ENCODE data around the gene UFL1. TPM values are rescaled to one million over a fixed set of nuclear protein-coding genes. Genes with fewer than 3 reads are reported as not detected.

The UFL1 gene
- total RNA-seq, 1 experiment from 2014 or later = 12.7 TPM

DNA sequence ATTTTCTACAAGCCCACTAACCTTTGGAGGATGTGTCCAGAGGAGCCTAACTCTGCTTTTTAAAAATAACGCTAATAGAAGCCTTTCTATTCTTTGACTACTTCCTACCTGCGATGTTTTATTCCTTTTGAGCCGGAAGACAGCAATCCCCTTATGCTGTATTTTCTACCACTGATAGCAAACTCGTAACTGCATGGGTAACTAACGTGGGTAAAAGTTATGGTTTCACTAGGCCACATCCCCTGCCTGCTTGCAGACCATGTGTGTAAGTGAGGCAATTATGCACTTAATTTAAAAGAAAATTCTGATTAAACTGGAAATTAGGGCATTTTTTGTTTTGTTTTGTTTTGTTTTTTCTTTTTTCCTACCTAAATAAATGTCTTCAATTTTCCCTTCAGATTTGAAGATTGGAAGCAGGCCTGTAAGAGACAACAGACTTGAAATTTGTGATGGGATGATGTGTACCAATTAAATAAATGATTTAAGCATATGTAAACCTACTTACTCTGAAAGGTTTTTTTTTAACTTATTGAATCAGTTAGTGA lies 931 bp downstream of the UFL1 start:
- H3K9me3 ChIP-seq (ENCODE audit: control insufficient read depth, low read depth, low read length) = no peaks in the 10 kb centered on the region
- no CpG with 5 or more reads among the region's 5 CpGs for WGBS (ENCODE audit: extremely low coverage, insufficient read length, low lambda C conversion rate)
- H2BK15ac ChIP-seq (ENCODE audit: low read depth, low read length) = no peak overlapping the region
- no peaks in the 10 kb centered on the region for H3K9me3 Mint-ChIP-seq
- no peak overlapping the region for H3K14ac ChIP-seq (ENCODE audit: insufficient read depth, low read length)
- peak overlapping the region; percentile 74 for H3K4me2 ChIP-seq (ENCODE audit: insufficient read depth, insufficient read length, low read length)
- H2BK120ac ChIP-seq (ENCODE audit: low read depth, low read length, poor library complexity, severe bottlenecking) = no peak overlapping the region
- no peaks in the 10 kb centered on the region for H3K79me2 ChIP-seq (ENCODE audit: insufficient read depth, low read length)
- no peaks in the 10 kb centered on the region for H4K20me1 ChIP-seq (ENCODE audit: control insufficient read depth, insufficient read depth, insufficient read length)
- no peak overlapping the region for H4K91ac ChIP-seq (ENCODE audit: insufficient read length, low read depth, low read length)
- H3T11ph ChIP-seq (ENCODE audit: low read length) = no peak overlapping the region
- peak overlapping the region; percentile 97 to 100 (median 99) for H3K27ac Mint-ChIP-seq
- H2AFZ ChIP-seq (ENCODE audit: low read length) = no peak overlapping the region
- H3K36me3 Mint-ChIP-seq (ENCODE audit: insufficient read depth in 1 of 3, low read depth in 3 of 3) = peaks cover 0 to 22% (median 12%) of the 10 kb centered on the region in 3 experiments; a peak in 6 of 7 replicates
- no peak overlapping the region for H4K5ac ChIP-seq (ENCODE audit: insufficient read length, low read depth, low read length)
- H3K23me2 ChIP-seq (ENCODE audit: insufficient read length, low read depth, low read length, poor library complexity, severe bottlenecking) = no peaks in the 10 kb centered on the region
- H3K23ac ChIP-seq (ENCODE audit: insufficient read length, low read depth, low read length) = no peak overlapping the region
- no peaks in the 10 kb centered on the region for H3K79me1 ChIP-seq (ENCODE audit: insufficient read depth, low read depth, low read length, poor library complexity, severe bottlenecking)
- no peaks in the 10 kb centered on the region for H3K27me3 ChIP-seq (ENCODE audit: insufficient read depth, low read length)
- no peak overlapping the region for H3K56ac ChIP-seq (ENCODE audit: insufficient read length, low read depth, low read length)
- H3K4me1 ChIP-seq (ENCODE audit: insufficient read depth, low read length) = peaks cover 3% of the 10 kb centered on the region; the same call in 1 of the 2 replicates
- no peak overlapping the region for H3K4ac ChIP-seq (ENCODE audit: low read depth, low read length)
- no peak for DNase-seq
- no peak overlapping the region for H3K27ac ChIP-seq (ENCODE audit: insufficient read length, low read depth, low read length)
- no peak overlapping the region for H2BK12ac ChIP-seq (ENCODE audit: insufficient read length, low read depth, low read length)
- no peak overlapping the region for H4K8ac ChIP-seq (replicated peaks; ENCODE audit: insufficient read length, low read depth, low read length)
- peaks cover 31 to 36% of the 10 kb centered on the region in 2 experiments for H3K4me1 Mint-ChIP-seq
- peak overlapping the region; percentile 66 for H3K9ac ChIP-seq (ENCODE audit: extremely low read depth, insufficient read length, low read length)
- H3K4me3 Mint-ChIP-seq = peak overlapping the region; percentile 97 to 98
- H2AK5ac ChIP-seq (ENCODE audit: insufficient read length, low read length) = no peak overlapping the region
- TF ChIP-seq, protein P1, sequence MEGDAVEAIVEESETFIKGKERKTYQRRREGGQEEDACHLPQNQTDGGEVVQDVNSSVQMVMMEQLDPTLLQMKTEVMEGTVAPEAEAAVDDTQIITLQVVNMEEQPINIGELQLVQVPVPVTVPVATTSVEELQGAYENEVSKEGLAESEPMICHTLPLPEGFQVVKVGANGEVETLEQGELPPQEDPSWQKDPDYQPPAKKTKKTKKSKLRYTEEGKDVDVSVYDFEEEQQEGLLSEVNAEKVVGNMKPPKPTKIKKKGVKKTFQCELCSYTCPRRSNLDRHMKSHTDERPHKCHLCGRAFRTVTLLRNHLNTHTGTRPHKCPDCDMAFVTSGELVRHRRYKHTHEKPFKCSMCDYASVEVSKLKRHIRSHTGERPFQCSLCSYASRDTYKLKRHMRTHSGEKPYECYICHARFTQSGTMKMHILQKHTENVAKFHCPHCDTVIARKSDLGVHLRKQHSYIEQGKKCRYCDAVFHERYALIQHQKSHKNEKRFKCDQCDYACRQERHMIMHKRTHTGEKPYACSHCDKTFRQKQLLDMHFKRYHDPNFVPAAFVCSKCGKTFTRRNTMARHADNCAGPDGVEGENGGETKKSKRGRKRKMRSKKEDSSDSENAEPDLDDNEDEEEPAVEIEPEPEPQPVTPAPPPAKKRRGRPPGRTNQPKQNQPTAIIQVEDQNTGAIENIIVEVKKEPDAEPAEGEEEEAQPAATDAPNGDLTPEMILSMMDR (conservative IDR thresholded peaks at IDR 0.05) = no peak
- H2BK20ac ChIP-seq (ENCODE audit: low read depth, low read length, poor library complexity, severe bottlenecking) = no peak overlapping the region
- no peak overlapping the region for H3K18ac ChIP-seq (ENCODE audit: insufficient read length, low read depth, low read length)
- H2BK5ac ChIP-seq (ENCODE audit: insufficient read length, low read length) = no peak overlapping the region
- H3K27me3 Mint-ChIP-seq (ENCODE audit: low read depth) = no peaks in the 10 kb centered on the region
